Left lung (tissue), 10 donors: Measurements from ENCODE around the gene MMP27. TPM values are rescaled to one million over a fixed set of nuclear protein-coding genes. Genes with fewer than 3 reads are reported as not detected.

Source experiments
- ATAC-seq: fragments of 200-7000 bp; cut with Tn5 transposase; one replicate; pipeline ENCODE4 v1.9.1; 2020; ENCODE audit warnings: moderate library complexity
- DNase-seq, 4 donors: peaks; one replicate each; pipeline ENCODE4 v3.0.0-alpha.2; 2013 to 2020
- H3K27ac ChIP-seq, 2 donors: fragments of 200-600 bp; sonication (generic) in 1 of 2; one replicate each; pipeline versions ENCODE4 v1.5.0 to v1.8.0; 2020 to 2021
- H3K27me3 ChIP-seq, 2 donors: fragments of 200-600 bp; sonication (generic) in 1 of 2; one replicate each; pipeline versions ENCODE4 v1.5.0 to v1.8.0; 2020 to 2021
- H3K36me3 ChIP-seq, 2 donors: fragments of 200-600 bp; sonication (generic) in 1 of 2; one replicate each; pipeline versions ENCODE4 v1.5.0 to v1.8.0; 2020 to 2021
- H3K4me1 ChIP-seq, 2 donors: fragments of 200-600 bp; one replicate each; pipeline ENCODE4 v1.8.0; 2021
- H3K4me3 ChIP-seq, 2 donors: fragments of 200-600 bp; sonication (generic) in 1 of 2; one replicate each; pipeline versions ENCODE4 v1.5.0 to v1.8.0; 2020 to 2021; ENCODE audit warnings: mild to moderate bottlenecking in 1 of 2
- H3K9me3 ChIP-seq, 2 donors: fragments of 200-600 bp; sonication (generic) in 1 of 2; one replicate each; pipeline versions ENCODE4 v1.5.0 to v1.8.0; 2020 to 2021
- CTCF ChIP-seq, 2 donors: fragments of 200-600 bp; sonication (generic) in 1 of 2; IDR thresholded peaks; one replicate each; pipeline versions ENCODE4 v1.5.0 to v1.8.0; 2021; ENCODE audit warnings: antibody characterized with exemption in 2 of 2
- intact Hi-C, 2 donors: fragments of 100-400 bp; cut with DNase I; formaldehyde crosslinking; loops; one replicate each; pipeline versions ENCODE4 v1.11.2 to v1.14.2; 2022
- polyA plus RNA-seq, 6 donors: library from polyadenylated mRNA; unstranded; fragments of 120-200 nt; gene quantifications; one replicate each; pipeline ENCODE4 v1.2.1, GENCODE V29; 2013; ENCODE audit not compliant: insufficient read length in 6 of 6
- total RNA-seq, 2 donors: library from RNA; stranded (reverse); fragmentation: NEBNext Ultra II Directional; extraction: Animal tissue kit (Norgen Biotek cat#: 25700); gene quantifications; one replicate each; pipeline ENCODE4 v1.2.1, GENCODE V29; 2021
- donor health status: DM: no; HTN: yes; CAD: no.
- donor health status: DM: no; HTN: no; CAD: no.

Gene MMP27
- total and polyA plus RNA-seq, 8 donors = not detected

- H3K9me3 ChIP-seq = no peaks in the 10 kb centered on the region
- H3K27me3 ChIP-seq = no peaks in the 10 kb centered on the region
- no peaks in the 10 kb centered on the region for H3K36me3 ChIP-seq
- intact Hi-C loops = no loop called here
- H3K4me1 ChIP-seq = no peaks in the 10 kb centered on the region
- DNase-seq = no peak
- ATAC-seq = no peak
- TF ChIP-seq CTCF (IDR thresholded peaks at IDR 0.05) = no peak
- H3K4me3 ChIP-seq = no peak overlapping the region
- no peak overlapping the region for H3K27ac ChIP-seq
Measured at GRCh38 chr11:102695201-102695600, 10.4 kb downstream of the MMP27 start.

- Histone ChIP-seq H3K4me3 (no peak overlapping the region), H3K9me3 (no peaks in the 10 kb centered on the region), H3K4me1 (peaks cover 0 to 11% of the 10 kb centered on the region in 2 donors), H3K36me3 (no peaks in the 10 kb centered on the region), H3K27ac (peak overlapping the region in 1 of 2 donors; percentile 69), H3K27me3 (no peaks in the 10 kb centered on the region)
- ATAC-seq = no peak
- intact Hi-C loops = no loop called here
- no peak for TF ChIP-seq CTCF (IDR thresholded peaks at IDR 0.05)
- no peak for DNase-seq
Measured at GRCh38 chr11:102685754-102686153, 19.8 kb downstream of the MMP27 start.

GRCh38 chr11:102685338-102685737 is 20.2 kb downstream of the MMP27 start:
- TF ChIP-seq CTCF (IDR thresholded peaks at IDR 0.05) = no peak
- ATAC-seq (no peak), DNase-seq (no peak)
- H3K36me3 ChIP-seq = no peaks in the 10 kb centered on the region
- peaks cover 0 to 11% of the 10 kb centered on the region in 2 donors for H3K4me1 ChIP-seq
- no peak overlapping the region for H3K4me3 ChIP-seq
- no peaks in the 10 kb centered on the region for H3K27me3 ChIP-seq
- H3K9me3 ChIP-seq = no peaks in the 10 kb centered on the region
- intact Hi-C loops = no loop called here
- H3K27ac ChIP-seq = peak overlapping the region in 1 of 2 donors; percentile 69

GRCh38 chr11:102683277-102683676 is 22.3 kb downstream of the MMP27 start:
- no peak for TF ChIP-seq CTCF (IDR thresholded peaks at IDR 0.05)
- ATAC-seq = no peak
- no peak overlapping the region for H3K27ac ChIP-seq

GRCh38 chr11:102680945-102681344 is 24.6 kb downstream of the MMP27 start:
- no peak for DNase-seq
- H3K27ac ChIP-seq = peak overlapping the region in 1 of 2 donors; percentile 55
- peaks cover 0 to 7% of the 10 kb centered on the region in 2 donors for H3K4me1 ChIP-seq
- intact Hi-C loops = no loop called here
- no peak overlapping the region for H3K4me3 ChIP-seq
- no peaks in the 10 kb centered on the region for H3K9me3 ChIP-seq
- no peaks in the 10 kb centered on the region for H3K27me3 ChIP-seq
- no peak for TF ChIP-seq CTCF (IDR thresholded peaks at IDR 0.05)
- H3K36me3 ChIP-seq = no peaks in the 10 kb centered on the region
- ATAC-seq = peak; percentile 37

More at GRCh38 chr11:102683277-102683676, 22.3 kb downstream of the MMP27 start:
- Histone ChIP-seq H3K36me3 (no peaks in the 10 kb centered on the region), H3K27me3 (no peaks in the 10 kb centered on the region), H3K4me1 (peaks cover 0 to 11% of the 10 kb centered on the region in 2 donors), H3K9me3 (no peaks in the 10 kb centered on the region), H3K4me3 (no peak overlapping the region)
- intact Hi-C loops = no loop called here
- DNase-seq = no peak
